Neural progenitor cell (in vitro differentiated cells): Measurements from ENCODE around the gene KRTAP5-6. TPM values are rescaled to one million over a fixed set of nuclear protein-coding genes. Genes with fewer than 3 reads are reported as not detected.

Experiments used
- DNase-seq: peaks from one replicate; pipeline ENCODE4 v3.0.0-alpha.2; 2016; ENCODE audit warnings: low spot score
- H2AFZ ChIP-seq: fragments of 200-600 bp; sonication (generic); replicated peaks from 2 replicates; pipeline ENCODE4 v1.6.1; 2016; ENCODE audit warnings: antibody characterized with exemption
- H3F3A ChIP-seq: fragments of 200-600 bp; sonication (generic); 2 replicates; pipeline ENCODE4 v1.6.1; 2016; ENCODE audit warnings: antibody characterized with exemption, low read depth
- H3K27ac ChIP-seq: fragments of 200-600 bp; sonication (generic); 2 replicates; pipeline ENCODE4 v1.5.1; 2016; ENCODE audit warnings: mild to moderate bottlenecking
- H3K27me3 ChIP-seq: fragments of 200-600 bp; sonication (generic); 2 replicates; pipeline ENCODE4 v1.6.1; 2016; ENCODE audit warnings: mild to moderate bottlenecking, moderate library complexity
- H3K36me3 ChIP-seq: fragments of 200-600 bp; sonication (generic); 2 replicates; pipeline ENCODE4 v1.5.1; 2016
- H3K4me1 ChIP-seq: fragments of 200-600 bp; sonication (generic); 2 replicates; pipeline ENCODE4 v1.6.1; 2016; ENCODE audit warnings: mixed run types
- H3K4me2 ChIP-seq: fragments of 200-600 bp; sonication (generic); 2 replicates; pipeline ENCODE4 v1.6.1; 2016
- H3K4me3 ChIP-seq: fragments of 200-600 bp; sonication (generic); 2 replicates; pipeline ENCODE4 v1.5.1; 2016
- H3K79me2 ChIP-seq: fragments of 200-600 bp; sonication (generic); 2 replicates; pipeline ENCODE4 v1.6.1; 2016; ENCODE audit warnings: low read depth
- H3K9ac ChIP-seq: fragments of 200-600 bp; sonication (generic); 2 replicates; pipeline ENCODE4 v1.6.1; 2016
- H3K9me3 ChIP-seq: fragments of 200-600 bp; sonication (generic); 2 replicates; pipeline ENCODE4 v1.5.1; 2016; ENCODE audit warnings: low read depth
- H4K20me1 ChIP-seq: fragments of 200-600 bp; sonication (generic); 2 replicates; pipeline ENCODE4 v1.6.1; 2016; ENCODE audit warnings: low read depth
- H3K27ac Mint-ChIP-seq: 3 replicates; pipeline ENCODE4 v1.8.0; 2021; ENCODE audit warnings: mixed read lengths
- H3K27me3 Mint-ChIP-seq: 2 replicates; pipeline ENCODE4 v1.8.0; 2022; ENCODE audit warnings: low read depth, mild to moderate bottlenecking, inconsistent platforms, moderate library complexity, mixed read lengths; ENCODE audit not compliant: insufficient read depth
- H3K36me3 Mint-ChIP-seq: 3 replicates; pipeline ENCODE4 v1.8.0; 2021; ENCODE audit warnings: mixed read lengths
- H3K4me1 Mint-ChIP-seq: 3 replicates; pipeline ENCODE4 v1.8.0; 2021; ENCODE audit warnings: mixed read lengths
- H3K4me3 Mint-ChIP-seq: 3 replicates; pipeline ENCODE4 v1.8.0; 2021; ENCODE audit warnings: mild to moderate bottlenecking, moderate library complexity, mixed read lengths
- H3K9me3 Mint-ChIP-seq: 3 replicates; pipeline ENCODE4 v1.8.0; 2020; ENCODE audit warnings: mixed read lengths
- CTCF ChIP-seq: fragments of 200-600 bp; sonication (generic); IDR thresholded peaks from 2 replicates; pipeline ENCODE4 v1.5.1; 2017; ENCODE audit warnings: antibody characterized with exemption, mild to moderate bottlenecking
- EZH2 ChIP-seq: fragments of 200-600 bp; sonication (generic); IDR thresholded peaks from 2 replicates; pipeline ENCODE4 v1.6.1; 2017; ENCODE audit warnings: antibody characterized with exemption, mild to moderate bottlenecking, moderate library complexity
- EZH2phosphoT487 ChIP-seq: fragments of 200-600 bp; sonication (generic); IDR thresholded peaks from 2 replicates; pipeline ENCODE4 v1.6.1; 2017; ENCODE audit warnings: antibody characterized with exemption
- total RNA-seq: library from RNA; depleted of rRNA; stranded (reverse); fragments of >200 nt; gene quantifications from 2 replicates; pipeline ENCODE4 v1.2.3, GENCODE V29; 2015; ENCODE audit warnings: low replicate concordance

KRTAP5-6 gene
- total RNA-seq, 1 donor from 2014 or later, result not detected

GRCh38 chr11:1707751-1708150 lies 10.8 kb downstream of the KRTAP5-6 start:
- Mint-ChIP-seq H3K4me1 (no peaks in the 10 kb centered on the region), H3K36me3 (no peaks in the 10 kb centered on the region), H3K4me3 (no peak overlapping the region), H3K27ac (no peak overlapping the region), H3K27me3 (peaks cover 9% of the 10 kb centered on the region), H3K9me3 (no peaks in the 10 kb centered on the region)
- Histone ChIP-seq H3K4me3 (no peak overlapping the region), H3K9me3 (no peaks in the 10 kb centered on the region), H3K79me2 (no peaks in the 10 kb centered on the region), H3K9ac (no peak overlapping the region), H4K20me1 (no peaks in the 10 kb centered on the region), H3K36me3 (no peaks in the 10 kb centered on the region), H3K27me3 (peaks cover 15% of the 10 kb centered on the region), H3K4me2 (no peak overlapping the region), H3F3A (no peaks in the 10 kb centered on the region), H2AFZ (no peak overlapping the region), H3K27ac (no peak overlapping the region), H3K4me1 (no peaks in the 10 kb centered on the region)
- no peak for DNase-seq
- TF ChIP-seq EZH2, result no peak
- TF ChIP-seq EZH2phosphoT487, result no peak
- TF ChIP-seq CTCF, result no peak

GRCh38 chr11:1708716-1709115 lies 11.7 kb downstream of the KRTAP5-6 start:
- no peaks in the 10 kb centered on the region for H4K20me1 ChIP-seq
- no peaks in the 10 kb centered on the region for H3K79me2 ChIP-seq
- no peaks in the 10 kb centered on the region for H3K9me3 ChIP-seq
- peaks cover 9% of the 10 kb centered on the region for H3K27me3 Mint-ChIP-seq
- H3K36me3 Mint-ChIP-seq, result no peaks in the 10 kb centered on the region
- H3F3A ChIP-seq, result no peaks in the 10 kb centered on the region
- H3K4me1 Mint-ChIP-seq, result no peaks in the 10 kb centered on the region
- H3K9ac ChIP-seq, result no peak overlapping the region
- H3K4me1 ChIP-seq, result no peaks in the 10 kb centered on the region
- no peaks in the 10 kb centered on the region for H3K9me3 Mint-ChIP-seq
- no peak overlapping the region for H3K27ac ChIP-seq
- no peak overlapping the region for H3K4me3 ChIP-seq
- no peak for DNase-seq
- peaks cover 15% of the 10 kb centered on the region for H3K27me3 ChIP-seq
- TF ChIP-seq EZH2 (no peak), EZH2phosphoT487 (no peak), CTCF (no peak)
- H3K4me3 Mint-ChIP-seq, result no peak overlapping the region
- no peak overlapping the region for H3K27ac Mint-ChIP-seq
- H3K4me2 ChIP-seq, result no peak overlapping the region
- no peaks in the 10 kb centered on the region for H3K36me3 ChIP-seq
- no peak overlapping the region for H2AFZ ChIP-seq

GRCh38 chr11:1714908-1715885 lies 18.2 kb downstream of the KRTAP5-6 start:
- Histone ChIP-seq H2AFZ (no peak overlapping the region), H3K9ac (no peak overlapping the region), H3K36me3 (no peaks in the 10 kb centered on the region), H4K20me1 (no peaks in the 10 kb centered on the region), H3K4me1 (no peaks in the 10 kb centered on the region), H3K4me2 (no peak overlapping the region), H3K9me3 (no peaks in the 10 kb centered on the region), H3K79me2 (no peaks in the 10 kb centered on the region), H3K27me3 (no peaks in the 10 kb centered on the region), H3K4me3 (no peak overlapping the region), H3K27ac (no peak overlapping the region), H3F3A (no peaks in the 10 kb centered on the region)
- no peak for DNase-seq
- Mint-ChIP-seq H3K4me3 (no peak overlapping the region), H3K27ac (no peak overlapping the region), H3K9me3 (no peaks in the 10 kb centered on the region), H3K36me3 (no peaks in the 10 kb centered on the region), H3K27me3 (peaks cover 8% of the 10 kb centered on the region), H3K4me1 (no peaks in the 10 kb centered on the region)
- TF ChIP-seq CTCF (no peak), EZH2 (no peak), EZH2phosphoT487 (no peak)
